ENCODE data around the gene ATP6AP2. TPM values are rescaled to one million over a fixed set of nuclear protein-coding genes. Genes with fewer than 3 reads are reported as not detected.
"Not testable (repeated sequence)": the region's sequence is repeated elsewhere in the genome, so short reads cannot be mapped to it uniquely, and the experiment has no call there.

The ATP6AP2 gene
- total and polyA plus RNA-seq, 9 of the 15 experiments (the other 6 are each of a cell fraction or from before 2014, with no cell fraction given), result 23.3 to 131 (median 41.9) TPM

- H3K36me3 ChIP-seq (ENCODE audit: control insufficient read depth, insufficient read depth, low read length); in situ Hi-C loops (cut with MboI); ATAC-seq; FAIRE-seq; H3K27ac ChIP-seq (ENCODE audit: extremely low read depth, low read depth, low read length); H2AFZ ChIP-seq (ENCODE audit: low read depth, low read length); POLR2A ChIA-PET; DNase-seq (ENCODE audit: extremely low read depth in 1 of 4, low spot score in 3 of 4); H3K9me3 ChIP-seq (replicated peaks; ENCODE audit: control insufficient read depth, insufficient read depth, low read depth, low read length); H3K9ac ChIP-seq (ENCODE audit: insufficient read depth in 1 of 2, low read depth in 2 of 2, low read length in 2 of 2); H4K20me1 ChIP-seq (replicated peaks; ENCODE audit: control insufficient read depth, insufficient read depth, low read length); H3K4me3 ChIP-seq; H3K27me3 ChIP-seq (ENCODE audit: control insufficient read depth in 2 of 2, insufficient read depth in 2 of 2, low read length in 2 of 2); H3K9me1 ChIP-seq (ENCODE audit: control insufficient read depth, insufficient read depth, low read length); CTCF ChIA-PET (ENCODE audit: low intra/inter-chr PET ratio): not testable (repeated sequence)
- H3K79me2 ChIP-seq (ENCODE audit: control insufficient read depth, insufficient read depth, low read length), result peaks cover 31% of the 10 kb centered on the region
- peaks cover 5 to 18% of the 10 kb centered on the region in 2 experiments; a peak in 3 of 5 replicates for H3K4me1 ChIP-seq (replicated peaks in 1 of 2; ENCODE audit: control insufficient read depth in 2 of 2, insufficient read depth in 2 of 2, low read length in 2 of 2)
- BruUV-seq (replicated peaks), result TSS peak; percentile 50
- 76% methylated on average over 12 of the region's 13 CpGs for WGBS (ENCODE audit: insufficient coverage, low coverage, missing lambda C conversion rate)
- intact Hi-C loops (cut with micrococcal nuclease), result loop anchor here (10.0 kb wide), 1 partner anchor 63 kb away; the partner anchor contains the start of gene CXorf38
- H3K4me2 ChIP-seq (ENCODE audit: insufficient read depth, low read length), result peak overlapping the region; percentile 85; the same call in 1 of the 2 replicates
These were observed 1.4 kb downstream of the ATP6AP2 start for GRCh38 chrX:40582178-40582577.

DNA sequence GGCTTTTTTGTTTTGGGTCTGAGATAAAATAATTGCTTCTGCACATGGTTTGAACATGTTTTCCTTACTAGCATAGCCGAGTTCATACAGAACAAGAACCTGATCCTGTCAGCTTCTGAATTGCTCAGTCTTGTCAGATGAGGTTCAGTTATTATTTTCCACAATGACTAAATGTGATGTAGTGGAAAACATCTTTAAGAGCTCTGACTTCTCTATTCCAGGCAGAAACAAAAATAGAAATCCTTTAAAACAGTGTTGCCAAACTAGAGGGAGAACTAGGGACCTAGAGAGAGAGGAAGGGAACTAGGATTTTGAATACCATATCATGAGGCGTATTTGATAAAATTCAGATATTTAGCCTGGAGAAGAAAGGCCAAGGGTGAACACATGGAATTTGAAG is 2.0 kb downstream of the ATP6AP2 start:
- Histone ChIP-seq H3K4me1 (replicated peaks in 1 of 2; ENCODE audit: control insufficient read depth in 2 of 2, insufficient read depth in 2 of 2, low read length in 2 of 2) (peaks cover 5 to 17% of the 10 kb centered on the region in 2 experiments; a peak in 3 of 5 replicates), H3K4me3 (no peak overlapping the region), H3K9me3 (replicated peaks; ENCODE audit: control insufficient read depth, insufficient read depth, low read depth, low read length) (no peaks in the 10 kb centered on the region), H2AFZ (ENCODE audit: low read depth, low read length) (no peak overlapping the region), H3K27me3 (ENCODE audit: control insufficient read depth in 2 of 2, insufficient read depth in 2 of 2, low read length in 2 of 2) (no peaks in the 10 kb centered on the region), H3K36me3 (ENCODE audit: control insufficient read depth, insufficient read depth, low read length) (no peaks in the 10 kb centered on the region), H3K4me2 (ENCODE audit: insufficient read depth, low read length) (no peak overlapping the region), H4K20me1 (replicated peaks; ENCODE audit: control insufficient read depth, insufficient read depth, low read length) (no peaks in the 10 kb centered on the region; the same call in 1 of the 2 replicates), H3K79me2 (ENCODE audit: control insufficient read depth, insufficient read depth, low read length) (peaks cover 31% of the 10 kb centered on the region), H3K9ac (ENCODE audit: insufficient read depth in 1 of 2, low read depth in 2 of 2, low read length in 2 of 2) (no peak overlapping the region), H3K27ac (ENCODE audit: extremely low read depth, low read depth, low read length) (no peak overlapping the region), H3K9me1 (ENCODE audit: control insufficient read depth, insufficient read depth, low read length) (no peaks in the 10 kb centered on the region)
- in situ Hi-C loops (cut with MboI), result no loop called here
- no peak for ATAC-seq
- 67% methylated on average over 2 of the region's 2 CpGs for WGBS (ENCODE audit: insufficient coverage, low coverage, missing lambda C conversion rate)
- ChIA-PET POLR2A (no interaction called here), CTCF (ENCODE audit: low intra/inter-chr PET ratio) (no interaction called here)
- no peak for FAIRE-seq
- intact Hi-C loops (cut with micrococcal nuclease), result loop anchor here (10.0 kb wide), 1 partner anchor 62 kb away; the partner anchor contains the start of gene CXorf38
- BruUV-seq (replicated peaks), result no TSS peak
- DNase-seq (ENCODE audit: extremely low read depth in 1 of 4, low spot score in 3 of 4), result no peak
- TF ChIP-seq FOXK2 (conservative IDR thresholded peaks at IDR 0.05 in 1 of 2, IDR thresholded peaks at IDR 0.05 in 1 of 2; ENCODE audit: low read depth in 2 of 2) (no peak), ZBTB7A (IDR thresholded peaks at IDR 0.05; ENCODE audit: borderline replicate concordance, control insufficient read depth, low read depth, low read length) (no peak), RREB1 (CRISPR knock-in tag; IDR thresholded peaks at IDR 0.05) (no peak), HNRNPK (IDR thresholded peaks at IDR 0.05; ENCODE audit: low read depth, low read length, poor library complexity, severe bottlenecking) (no peak)
- TF ChIP-seq, protein P1, sequence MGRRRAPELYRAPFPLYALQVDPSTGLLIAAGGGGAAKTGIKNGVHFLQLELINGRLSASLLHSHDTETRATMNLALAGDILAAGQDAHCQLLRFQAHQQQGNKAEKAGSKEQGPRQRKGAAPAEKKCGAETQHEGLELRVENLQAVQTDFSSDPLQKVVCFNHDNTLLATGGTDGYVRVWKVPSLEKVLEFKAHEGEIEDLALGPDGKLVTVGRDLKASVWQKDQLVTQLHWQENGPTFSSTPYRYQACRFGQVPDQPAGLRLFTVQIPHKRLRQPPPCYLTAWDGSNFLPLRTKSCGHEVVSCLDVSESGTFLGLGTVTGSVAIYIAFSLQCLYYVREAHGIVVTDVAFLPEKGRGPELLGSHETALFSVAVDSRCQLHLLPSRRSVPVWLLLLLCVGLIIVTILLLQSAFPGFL (CRISPR knock-in tag; IDR thresholded peaks at IDR 0.05), result no peak
- TF ChIP-seq, protein P2, sequence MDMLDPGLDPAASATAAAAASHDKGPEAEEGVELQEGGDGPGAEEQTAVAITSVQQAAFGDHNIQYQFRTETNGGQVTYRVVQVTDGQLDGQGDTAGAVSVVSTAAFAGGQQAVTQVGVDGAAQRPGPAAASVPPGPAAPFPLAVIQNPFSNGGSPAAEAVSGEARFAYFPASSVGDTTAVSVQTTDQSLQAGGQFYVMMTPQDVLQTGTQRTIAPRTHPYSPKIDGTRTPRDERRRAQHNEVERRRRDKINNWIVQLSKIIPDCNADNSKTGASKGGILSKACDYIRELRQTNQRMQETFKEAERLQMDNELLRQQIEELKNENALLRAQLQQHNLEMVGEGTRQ (CRISPR knock-in tag; IDR thresholded peaks at IDR 0.05), result no peak
